ENCODE data around the gene KIF16B. TPM values are rescaled to one million over a fixed set of nuclear protein-coding genes. Genes with fewer than 3 reads are reported as not detected.

The KIF16B gene
- total and polyA plus RNA-seq, 2 of the 8 experiments (the other 6 are each of a cell fraction or from before 2014, with no cell fraction given), result 3.0 to 9.2 TPM

DNA sequence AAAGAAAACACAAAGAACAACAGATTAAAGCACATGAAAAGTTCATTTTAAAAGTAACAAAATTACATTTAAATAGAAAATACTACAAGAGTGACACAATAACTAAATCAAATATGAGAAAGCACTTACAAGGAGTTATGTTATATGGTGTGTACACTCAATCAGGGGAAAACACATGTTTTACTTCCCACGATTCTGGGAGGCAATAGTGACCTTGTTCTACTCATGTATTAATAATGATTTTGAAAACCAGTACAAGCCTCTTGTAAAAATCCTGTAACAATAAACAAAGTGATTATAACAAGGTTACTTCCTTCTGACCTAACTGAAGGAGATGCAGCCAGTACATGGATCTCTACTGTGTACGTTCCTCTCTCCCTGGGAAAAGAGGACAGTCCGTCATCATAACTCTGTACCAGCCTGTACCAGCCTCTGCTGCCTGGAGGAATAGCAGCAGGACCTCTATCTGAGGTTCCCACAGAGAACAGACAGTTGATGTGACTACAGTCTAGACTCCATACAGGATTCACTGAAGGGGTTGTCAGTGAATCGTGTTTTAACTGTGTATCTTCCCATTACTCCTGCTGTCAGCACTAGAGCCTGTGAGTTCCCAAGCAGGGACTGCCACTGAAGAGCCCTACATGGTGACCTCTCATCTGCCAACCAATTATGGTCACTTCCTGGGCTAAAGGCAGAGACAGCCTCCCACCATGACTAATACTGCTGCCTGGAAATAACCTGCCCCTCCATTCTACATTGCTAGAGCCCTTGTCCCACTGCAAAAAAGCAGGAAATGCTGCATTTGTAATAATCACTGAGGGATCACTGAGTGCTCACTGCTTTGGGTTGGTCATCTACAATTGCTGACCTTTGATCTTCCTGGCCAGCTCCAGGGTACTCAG is 149.7 kb downstream of the KIF16B start:
- ChIA-PET CTCF (ENCODE audit: partially characterized antibody) (interaction anchor here (1.1 kb wide), 1 partner anchor 10 kb away, joined by 3 read pairs; no protein-coding TSS in a partner anchor), POLR2A (ENCODE audit: partially characterized antibody) (no interaction called here)
- Histone ChIP-seq H2BK12ac (ENCODE audit: low read depth, low read length) (no peak overlapping the region), H3K23me2 (ENCODE audit: low read depth, low read length) (no peaks in the 10 kb centered on the region), H3K4ac (replicated peaks; ENCODE audit: insufficient read length, low read depth, low read length) (no peak overlapping the region), H4K5ac (ENCODE audit: insufficient read length, low read depth, low read length) (no peak overlapping the region), H3K9ac (replicated peaks in 1 of 4; ENCODE audit: extremely low read depth in 1 of 4, low read depth in 3 of 4, low read length in 3 of 4) (no peak overlapping the region), H3K36me3 (ENCODE audit: control insufficient read depth in 2 of 4, insufficient read depth in 4 of 4, low read length in 3 of 4) (peaks cover 0 to 5% (median 0%) of the 10 kb centered on the region in 4 experiments; a peak in 1 of 8 replicates), H3K4me2 (ENCODE audit: insufficient read depth in 1 of 2, low read depth in 2 of 2, low read length in 2 of 2) (no peak overlapping the region), H3K9me3 (ENCODE audit: insufficient read depth in 2 of 2, low read depth in 1 of 2, low read length in 1 of 2) (no peaks in the 10 kb centered on the region), H2AK5ac (ENCODE audit: low read depth, low read length) (no peak overlapping the region), H2BK20ac (ENCODE audit: low read length) (no peak overlapping the region), H4K91ac (replicated peaks; ENCODE audit: insufficient read length, low read length) (no peak overlapping the region), H3K27ac (ENCODE audit: low read depth, low read length) (no peak overlapping the region), H3K79me2 (ENCODE audit: control insufficient read depth in 1 of 2, insufficient read depth in 2 of 2, low read length in 2 of 2) (no peaks in the 10 kb centered on the region), H2BK120ac (replicated peaks; ENCODE audit: low read depth, low read length) (no peak overlapping the region), H3K18ac (ENCODE audit: extremely low read depth, low read length) (no peak overlapping the region), H3K4me3 (ENCODE audit: extremely low read depth in 1 of 4, insufficient read depth in 2 of 4, low read depth in 3 of 4, low read length in 4 of 4) (no peak overlapping the region), H2BK15ac (ENCODE audit: low read length) (no peak overlapping the region), H4K20me1 (replicated peaks in 1 of 2; ENCODE audit: control insufficient read depth in 1 of 2, insufficient read depth in 2 of 2, low read length in 2 of 2) (no peaks in the 10 kb centered on the region), H2BK5ac (ENCODE audit: low read depth, low read length) (no peak overlapping the region), H2AFZ (ENCODE audit: low read length) (no peak overlapping the region), H3K14ac (ENCODE audit: insufficient read length) (no peak overlapping the region), H3K56ac (replicated peaks; ENCODE audit: insufficient read length, low read depth, low read length) (no peak overlapping the region), H3K79me1 (ENCODE audit: low read depth, low read length) (no peaks in the 10 kb centered on the region), H4K8ac (ENCODE audit: extremely low read depth, insufficient read depth, low read length) (no peak overlapping the region), H3K4me1 (replicated peaks in 1 of 4; ENCODE audit: control insufficient read depth in 3 of 4, insufficient read depth in 4 of 4, low read length in 3 of 4) (peaks cover 0 to 4% (median 3%) of the 10 kb centered on the region in 4 experiments; a peak in 2 of 7 replicates), H3K23ac (ENCODE audit: insufficient read length) (no peak overlapping the region), H3K27me3 (replicated peaks in 1 of 4; ENCODE audit: control insufficient read depth in 3 of 4, extremely low read depth in 1 of 4, insufficient read depth in 3 of 4, low read length in 3 of 4) (no peaks in the 10 kb centered on the region)
- 97% methylated on average over 4 of the region's 4 CpGs; no CpG with 5 or more reads in 1 of the 2 experiments for WGBS, 2 experiments (ENCODE audit: extremely low coverage in 1 of 2, insufficient coverage in 1 of 2, insufficient read length in 1 of 2, insufficient replicate concordance in 2 of 2, low coverage in 1 of 2, low lambda C conversion rate in 2 of 2, missing lambda C conversion rate in 1 of 2)
- no peak for FAIRE-seq
- no peak for DNase-seq (ENCODE audit: low read depth in 1 of 2, low spot score in 2 of 2)
- TF ChIP-seq SP1 (IDR thresholded peaks at IDR 0.05; ENCODE audit: low read depth, low read length), result no peak
- no peak for TF ChIP-seq SAP30 (IDR thresholded peaks at IDR 0.05; ENCODE audit: insufficient read depth, insufficient replicate concordance, low read length)
- TF ChIP-seq TEAD4 (IDR thresholded peaks at IDR 0.05; ENCODE audit: low read depth, low read length), result no peak
- no peak for TF ChIP-seq EGR1 (IDR thresholded peaks at IDR 0.05; ENCODE audit: borderline replicate concordance, low read depth, low read length)
- no peak for TF ChIP-seq JUND (IDR thresholded peaks at IDR 0.05; ENCODE audit: low read length)
- no peak for TF ChIP-seq SIRT6 (IDR thresholded peaks at IDR 0.05; ENCODE audit: low read length)
- TF ChIP-seq, protein P1, sequence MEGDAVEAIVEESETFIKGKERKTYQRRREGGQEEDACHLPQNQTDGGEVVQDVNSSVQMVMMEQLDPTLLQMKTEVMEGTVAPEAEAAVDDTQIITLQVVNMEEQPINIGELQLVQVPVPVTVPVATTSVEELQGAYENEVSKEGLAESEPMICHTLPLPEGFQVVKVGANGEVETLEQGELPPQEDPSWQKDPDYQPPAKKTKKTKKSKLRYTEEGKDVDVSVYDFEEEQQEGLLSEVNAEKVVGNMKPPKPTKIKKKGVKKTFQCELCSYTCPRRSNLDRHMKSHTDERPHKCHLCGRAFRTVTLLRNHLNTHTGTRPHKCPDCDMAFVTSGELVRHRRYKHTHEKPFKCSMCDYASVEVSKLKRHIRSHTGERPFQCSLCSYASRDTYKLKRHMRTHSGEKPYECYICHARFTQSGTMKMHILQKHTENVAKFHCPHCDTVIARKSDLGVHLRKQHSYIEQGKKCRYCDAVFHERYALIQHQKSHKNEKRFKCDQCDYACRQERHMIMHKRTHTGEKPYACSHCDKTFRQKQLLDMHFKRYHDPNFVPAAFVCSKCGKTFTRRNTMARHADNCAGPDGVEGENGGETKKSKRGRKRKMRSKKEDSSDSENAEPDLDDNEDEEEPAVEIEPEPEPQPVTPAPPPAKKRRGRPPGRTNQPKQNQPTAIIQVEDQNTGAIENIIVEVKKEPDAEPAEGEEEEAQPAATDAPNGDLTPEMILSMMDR (IDR thresholded peaks at IDR 0.05; ENCODE audit: control extremely low read depth in 1 of 3, insufficient read depth in 1 of 3, low read depth in 1 of 3, low read length in 3 of 3), result no peak
- TF ChIP-seq CHD2 (IDR thresholded peaks at IDR 0.05; ENCODE audit: low read length), result no peak
- TF ChIP-seq, protein P2, sequence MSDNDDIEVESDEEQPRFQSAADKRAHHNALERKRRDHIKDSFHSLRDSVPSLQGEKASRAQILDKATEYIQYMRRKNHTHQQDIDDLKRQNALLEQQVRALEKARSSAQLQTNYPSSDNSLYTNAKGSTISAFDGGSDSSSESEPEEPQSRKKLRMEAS (IDR thresholded peaks at IDR 0.05), result no peak
- no peak for TF ChIP-seq TCF12 (IDR thresholded peaks at IDR 0.05; ENCODE audit: low read depth, low read length)

Data from H1 (cell line).